Breast epithelium (tissue), 3 donors: ENCODE results near the gene TSSK1B.

ENCODE experiments used
- POLR2A ChIP-seq: fragments of 450-650 bp; IDR thresholded peaks from one replicate; pipeline ENCODE4 v1.6.1; 2016; ENCODE audit warnings: antibody characterized with exemption, mild to moderate bottlenecking, moderate library complexity
- TF ChIP-seq, protein P1 (sequence below), 3 donors: fragments of 450-650 bp; IDR thresholded peaks; one replicate each; pipeline ENCODE4 v1.5.1; 2016 to 2017; ENCODE audit warnings: antibody characterized with exemption in 3 of 3, mild to moderate bottlenecking in 3 of 3, moderate library complexity in 3 of 3

- TF ChIP-seq, protein P1, sequence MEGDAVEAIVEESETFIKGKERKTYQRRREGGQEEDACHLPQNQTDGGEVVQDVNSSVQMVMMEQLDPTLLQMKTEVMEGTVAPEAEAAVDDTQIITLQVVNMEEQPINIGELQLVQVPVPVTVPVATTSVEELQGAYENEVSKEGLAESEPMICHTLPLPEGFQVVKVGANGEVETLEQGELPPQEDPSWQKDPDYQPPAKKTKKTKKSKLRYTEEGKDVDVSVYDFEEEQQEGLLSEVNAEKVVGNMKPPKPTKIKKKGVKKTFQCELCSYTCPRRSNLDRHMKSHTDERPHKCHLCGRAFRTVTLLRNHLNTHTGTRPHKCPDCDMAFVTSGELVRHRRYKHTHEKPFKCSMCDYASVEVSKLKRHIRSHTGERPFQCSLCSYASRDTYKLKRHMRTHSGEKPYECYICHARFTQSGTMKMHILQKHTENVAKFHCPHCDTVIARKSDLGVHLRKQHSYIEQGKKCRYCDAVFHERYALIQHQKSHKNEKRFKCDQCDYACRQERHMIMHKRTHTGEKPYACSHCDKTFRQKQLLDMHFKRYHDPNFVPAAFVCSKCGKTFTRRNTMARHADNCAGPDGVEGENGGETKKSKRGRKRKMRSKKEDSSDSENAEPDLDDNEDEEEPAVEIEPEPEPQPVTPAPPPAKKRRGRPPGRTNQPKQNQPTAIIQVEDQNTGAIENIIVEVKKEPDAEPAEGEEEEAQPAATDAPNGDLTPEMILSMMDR (IDR thresholded peaks at IDR 0.05), result no peak
- TF ChIP-seq POLR2A, result no peak
These were observed 28.2 kb upstream of the TSSK1B start for GRCh38 chr5:113463032-113463431.
